NCI-H748 treated with DMSO at 0.1 percent for 48 hours (cell line): ENCODE results near the gene CARD16.

ENCODE experiments used
- DNase-seq: peaks from one replicate; lab custom pipeline; 2025; lab: John Stamatoyannopoulos, UW

The CARD16 gene

DNA sequence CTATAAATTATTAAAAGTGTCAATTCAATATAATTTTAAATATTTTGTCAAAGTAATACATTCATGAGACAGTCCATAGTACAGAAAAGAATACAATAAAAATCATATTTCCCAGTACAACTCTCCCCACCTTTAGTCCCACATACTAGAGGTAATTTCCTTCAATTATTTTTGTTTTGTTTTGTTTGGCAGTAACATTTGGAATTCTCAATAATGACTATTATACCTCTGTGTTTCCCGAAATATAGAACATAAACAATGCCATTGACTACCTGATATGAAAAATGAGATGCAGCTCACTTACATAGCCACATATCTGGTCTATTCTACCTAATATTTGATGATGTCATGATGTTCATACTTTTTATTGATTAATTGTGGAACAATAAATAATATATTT lies 52.4 kb downstream of the CARD16 start:
- no peak for DNase-seq

- DNase-seq, result no peak
Observed at GRCh38 chr11:104991994-104992393, 53.1 kb downstream of the CARD16 start.
